Measurements from ENCODE around the gene SSBP4.

- TF ChIP-seq REST (IDR thresholded peaks at IDR 0.05; ENCODE audit: unreplicated experiment) (no peak), CTCF (conservative IDR thresholded peaks at IDR 0.05; ENCODE audit: low read depth in 2 of 2) (no peak), POLR2AphosphoS5 (IDR thresholded peaks at IDR 0.05; ENCODE audit: low read depth) (no peak; the same call in 1 of the 2 replicates), EZH2 (IDR thresholded peaks at IDR 0.05; ENCODE audit: low read depth, unreplicated experiment) (no peak), EZH2phosphoT487 (IDR thresholded peaks at IDR 0.05; ENCODE audit: unreplicated experiment) (no peak), ETS1 (IDR thresholded peaks at IDR 0.05) (no peak), JUNB (IDR thresholded peaks at IDR 0.05; ENCODE audit: unreplicated experiment) (no peak)
Measured at GRCh38 chr19:18434411-18435175, 15.4 kb downstream of the SSBP4 start.
